Limb (tissue), 2 donors: Measurements from ENCODE around the gene PPP1R12B.
A peak's percentile ranks its signal among the peaks of the same experiment; 100 is the strongest.
"Not testable (repeated sequence)": the region's sequence is repeated elsewhere in the genome, so short reads cannot be mapped to it uniquely, and the experiment has no call there.

ENCODE experiments used
- DNase-seq, 2 donors: peaks; one replicate each; pipeline ENCODE4 v3.0.0-alpha.2; 2016; ENCODE audit errors: extremely low spot score in 2 of 2

PPP1R12B gene

DNA sequence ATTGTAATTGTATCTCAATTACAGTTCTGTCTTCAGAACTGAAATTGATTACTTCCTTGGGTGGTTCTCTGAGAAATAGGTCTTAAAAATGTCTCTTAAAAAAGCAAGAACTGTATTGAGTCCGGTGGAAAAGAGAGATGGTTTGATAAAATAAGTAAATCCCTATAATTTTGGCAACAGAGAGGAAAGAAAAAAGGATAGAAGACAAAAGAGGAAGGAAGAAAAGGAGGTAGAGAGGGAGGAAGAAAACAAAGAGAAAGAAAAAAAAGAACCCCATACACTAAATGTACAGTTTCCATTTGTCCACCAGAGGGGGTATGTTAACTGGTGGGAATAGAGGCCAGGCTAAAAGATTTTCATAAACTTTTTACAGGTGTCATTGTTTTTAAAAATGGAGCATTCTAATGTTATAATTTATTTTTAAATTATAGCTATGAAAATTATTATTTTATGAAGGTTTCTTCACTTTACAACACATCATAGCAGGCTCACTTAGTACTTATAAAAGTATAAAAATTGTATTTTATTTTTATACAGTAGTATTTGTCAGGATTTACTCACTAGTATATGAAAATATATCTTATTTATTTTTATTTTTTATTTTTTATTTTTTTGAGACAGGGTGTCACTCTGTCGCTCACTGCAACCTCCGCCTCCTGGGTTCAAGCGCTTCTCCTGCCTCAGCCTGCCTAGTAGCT is 4.7 kb upstream of the PPP1R12B start:
- DNase-seq = peak in 1 of 2 donors; percentile 52

DNA sequence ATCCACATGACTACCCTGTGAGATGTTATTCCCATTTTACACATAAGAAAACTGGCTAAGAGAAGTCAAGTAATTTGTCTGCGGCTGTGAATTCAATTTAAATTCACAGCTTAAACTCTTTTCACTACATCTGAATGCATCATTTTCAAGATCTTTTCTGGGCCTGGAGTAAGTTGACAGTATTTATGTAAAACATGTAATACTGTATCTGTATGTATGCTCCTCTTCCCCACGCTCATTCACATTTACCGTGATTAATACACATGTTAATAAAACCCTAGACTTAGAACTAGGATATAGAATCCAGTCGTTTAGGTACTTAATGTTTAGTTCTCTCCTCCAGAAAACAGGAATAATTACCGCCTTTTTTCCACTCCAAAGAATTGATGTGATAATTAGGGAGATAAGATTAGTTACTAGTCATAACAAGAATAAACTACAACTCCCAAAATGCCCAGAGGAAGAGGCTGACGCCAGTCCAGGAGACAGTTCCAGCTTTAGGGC is 442 bp upstream of the PPP1R12B start:
- no peak for DNase-seq

DNA sequence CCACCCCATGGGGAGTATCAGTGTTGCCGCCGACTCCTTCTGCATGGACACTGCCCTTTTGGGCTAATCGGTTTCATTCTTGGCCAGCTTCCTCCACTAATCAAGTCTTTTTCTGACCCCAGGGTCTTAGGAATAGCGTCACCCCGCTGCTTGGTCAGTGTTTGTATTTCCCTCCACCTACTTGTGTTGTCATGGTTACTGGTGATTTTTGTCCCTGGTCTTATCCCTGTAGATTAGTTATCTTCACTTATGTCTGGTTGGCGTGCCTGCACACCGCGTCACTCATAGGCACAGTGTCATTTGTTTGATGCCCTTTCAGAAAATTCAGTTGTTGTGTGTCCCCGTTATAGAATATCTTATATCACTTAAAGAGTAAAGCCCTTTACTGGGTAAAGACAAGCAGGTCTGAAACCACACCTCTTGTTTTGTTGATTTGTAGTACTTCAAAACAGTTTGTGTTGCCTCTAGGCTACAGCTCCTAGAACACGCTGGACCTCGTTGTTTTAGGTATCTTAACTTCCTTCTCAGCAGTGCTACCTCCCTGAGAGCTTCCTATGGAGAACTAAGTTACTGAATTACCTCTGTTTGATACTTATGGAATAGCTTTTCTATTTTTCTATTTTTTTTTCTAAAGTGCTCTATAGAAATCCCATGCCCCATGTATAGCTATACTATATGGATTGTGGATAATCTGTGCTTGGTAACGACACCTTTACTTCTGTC is 868 bp downstream of the PPP1R12B start:
- peak in 1 of 2 donors; percentile 36 for DNase-seq

DNA sequence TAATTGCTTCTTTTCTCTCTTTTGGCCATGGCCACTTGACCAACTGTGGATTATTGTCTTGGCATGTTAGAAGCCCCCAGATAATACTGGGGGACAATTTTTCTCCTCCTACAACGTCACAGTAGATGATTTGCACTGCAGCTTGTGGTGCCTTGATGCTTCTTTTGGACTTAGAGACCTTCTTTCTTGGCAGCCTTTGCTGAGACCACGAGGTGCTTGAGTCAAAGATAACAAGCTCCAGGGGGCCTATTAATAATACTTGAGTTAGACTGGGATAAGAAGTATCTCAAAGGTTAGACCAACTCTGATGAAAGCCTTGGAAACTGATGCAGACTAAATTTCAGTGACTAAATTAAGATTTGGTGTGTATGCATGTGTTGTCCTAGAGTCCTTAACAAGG is 3.2 kb downstream of the PPP1R12B start:
- no peak for DNase-seq

DNA sequence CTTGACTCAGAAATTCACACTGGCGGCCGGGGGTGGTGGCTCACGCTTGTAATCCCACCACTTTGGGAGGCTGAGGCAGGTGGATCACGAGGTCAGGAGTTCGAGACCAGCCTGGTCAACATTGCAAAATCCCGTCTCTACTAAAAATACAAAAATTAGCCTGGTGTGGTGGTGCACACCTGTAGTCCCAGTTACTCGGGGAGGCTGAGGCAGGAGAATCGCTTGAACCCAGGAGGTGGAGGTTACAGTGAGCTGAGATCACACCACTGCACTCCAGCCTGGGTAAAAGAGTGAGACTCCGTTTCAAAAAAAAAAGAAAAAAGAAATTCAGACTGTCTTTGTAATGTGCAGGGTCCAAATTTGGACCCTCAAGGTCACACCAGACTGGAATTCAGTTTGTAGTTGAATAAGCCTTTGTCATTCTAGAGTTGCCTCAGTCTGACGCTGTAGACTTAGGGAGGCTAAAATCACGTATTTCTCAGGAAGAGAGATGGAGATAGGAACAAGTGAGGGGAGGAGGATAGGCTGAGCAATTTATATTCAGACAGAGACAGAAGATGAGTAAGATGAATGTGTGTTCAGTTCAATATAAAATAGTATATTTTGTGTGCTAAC is 4.2 kb downstream of the PPP1R12B start:
- DNase-seq = not testable (repeated sequence)

DNA sequence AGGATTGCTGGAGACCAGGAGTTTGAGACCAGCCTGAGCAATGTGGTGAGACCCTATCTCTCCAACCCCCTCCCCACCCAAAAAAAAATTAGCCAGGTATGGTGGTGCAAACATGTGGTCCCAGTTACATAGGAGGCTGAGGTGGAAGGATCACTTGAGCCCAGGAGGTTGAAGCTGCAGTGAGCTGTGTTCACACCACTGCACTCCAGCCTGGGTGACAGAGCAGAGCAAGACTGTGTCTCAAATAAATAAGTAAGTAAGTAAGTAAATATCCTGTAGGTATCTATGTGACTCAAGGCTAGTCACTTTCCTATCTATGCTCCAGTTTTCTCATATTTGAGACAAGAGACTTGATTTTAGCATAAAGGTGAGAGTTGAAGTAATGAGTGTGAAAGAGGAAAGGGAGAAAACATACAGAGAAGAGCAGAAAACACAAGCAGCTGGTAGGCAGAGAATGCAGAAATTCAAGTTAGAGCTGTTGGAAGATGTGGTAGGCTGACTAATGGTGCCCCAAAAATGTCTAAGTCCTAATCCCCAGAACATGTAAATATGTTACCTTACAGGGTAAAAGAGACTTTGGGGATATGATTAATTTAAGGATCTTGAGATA is 7.5 kb downstream of the PPP1R12B start:
- no peak for DNase-seq

DNA sequence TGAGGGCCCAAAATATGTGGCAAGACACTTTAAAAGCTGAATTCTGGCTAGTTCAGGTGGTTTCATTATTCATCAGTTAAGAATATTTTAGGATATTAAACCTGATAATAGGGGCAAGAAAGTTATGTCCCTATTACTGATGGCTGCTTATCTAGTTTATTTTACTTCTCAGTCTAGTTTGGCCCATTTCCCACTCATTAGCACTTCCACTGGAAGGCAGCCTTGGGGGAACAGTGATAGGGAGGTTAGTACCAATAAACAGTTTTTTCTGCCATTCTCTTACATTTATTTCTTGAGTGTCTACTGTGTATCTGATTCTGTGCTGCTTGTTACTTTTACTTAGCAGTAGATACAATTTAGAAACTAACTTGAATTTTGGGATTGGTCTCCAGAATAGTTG is 9.0 kb downstream of the PPP1R12B start:
- DNase-seq = no peak

DNA sequence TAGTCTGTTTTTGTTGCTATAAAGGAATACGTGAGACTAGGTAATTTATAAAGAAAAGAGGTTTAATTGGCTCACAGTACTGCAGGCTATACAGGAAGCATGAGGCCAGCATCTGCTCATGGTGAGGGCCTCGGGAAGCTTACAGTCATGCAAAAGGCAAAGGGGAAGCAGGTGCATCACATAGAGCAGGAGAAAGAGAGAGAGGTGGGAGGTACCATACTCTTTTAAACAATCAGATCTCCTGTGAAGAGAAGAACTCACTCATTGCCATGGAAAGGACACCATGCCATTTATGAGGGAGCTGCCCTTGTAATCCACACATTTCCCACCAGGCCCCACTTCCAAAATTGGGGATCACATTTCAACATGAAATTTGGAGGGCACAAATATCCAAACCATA is 12.7 kb downstream of the PPP1R12B start:
- DNase-seq = no peak

DNA sequence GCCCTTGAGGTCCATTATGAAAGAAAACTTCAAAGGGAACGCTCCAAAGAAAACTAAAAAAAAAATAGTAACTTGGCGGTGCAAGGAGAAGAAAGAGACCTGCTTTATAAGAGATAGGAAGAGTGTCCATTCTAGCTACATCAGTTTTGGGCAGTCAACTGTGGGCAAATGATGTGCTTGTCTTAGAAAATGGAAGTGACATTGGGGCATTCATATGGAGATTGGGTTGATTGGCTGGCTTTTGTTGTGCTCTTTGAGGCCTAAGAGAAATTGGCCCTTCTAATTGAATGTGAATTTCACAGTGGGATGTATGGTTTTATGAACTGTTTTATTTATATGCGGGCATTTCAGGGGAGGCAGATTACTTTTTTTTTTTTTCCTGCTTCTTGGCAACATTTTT is 13.2 kb downstream of the PPP1R12B start:
- no peak for DNase-seq

DNA sequence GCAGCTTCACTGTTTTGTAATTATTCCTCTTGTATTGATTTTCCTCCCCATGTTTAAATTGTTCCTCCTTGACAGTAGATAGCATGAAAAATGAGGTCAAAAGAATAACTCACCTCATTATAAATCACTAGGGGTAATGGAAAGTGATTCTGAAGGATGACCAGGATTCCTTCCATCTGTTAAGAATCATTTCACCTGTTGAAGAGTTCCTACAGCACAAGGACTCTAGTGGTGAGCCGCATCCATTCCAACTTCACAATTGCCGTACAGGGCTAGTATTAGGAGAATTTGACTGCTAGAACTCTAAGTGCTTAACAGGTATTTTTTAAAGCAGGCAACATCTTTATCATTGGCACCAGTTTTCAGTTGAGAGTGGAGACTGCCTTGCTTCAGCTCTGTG is 13.7 kb downstream of the PPP1R12B start:
- no peak for DNase-seq

DNA sequence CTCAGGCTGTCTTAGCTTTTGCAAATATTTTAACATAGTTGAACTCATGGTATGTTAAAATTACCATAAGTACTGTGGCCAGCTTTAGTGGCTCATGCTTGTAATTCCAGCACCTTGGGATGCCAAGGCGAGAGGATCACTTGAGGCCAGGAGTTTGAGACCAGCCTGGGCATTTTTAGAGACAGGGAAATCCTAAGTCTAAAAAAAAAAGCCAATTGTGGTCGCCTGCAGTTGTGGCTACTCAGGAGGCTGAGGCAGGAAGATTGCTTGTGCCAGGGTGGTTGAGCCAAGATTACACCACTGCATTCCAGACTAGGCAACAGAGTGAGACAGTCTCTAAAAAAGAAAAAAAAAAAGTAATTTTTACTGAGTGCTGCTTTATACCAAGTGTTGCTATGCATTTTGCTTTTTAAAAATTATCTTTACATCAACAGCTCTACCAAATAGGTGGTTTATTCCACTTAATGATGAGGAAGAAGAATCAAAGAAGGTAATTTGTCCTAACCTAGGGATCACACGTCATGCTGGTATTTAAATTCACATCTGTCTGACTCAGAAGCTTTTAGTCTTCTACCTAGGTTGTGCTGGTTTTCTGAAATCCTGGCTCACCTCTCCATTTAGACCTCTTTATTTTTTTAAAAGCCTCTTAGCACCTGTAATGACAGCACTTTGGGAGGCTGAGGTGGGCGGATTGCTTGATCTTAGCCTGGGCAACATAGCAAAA is 16.8 kb downstream of the PPP1R12B start:
- no peak for DNase-seq

DNA sequence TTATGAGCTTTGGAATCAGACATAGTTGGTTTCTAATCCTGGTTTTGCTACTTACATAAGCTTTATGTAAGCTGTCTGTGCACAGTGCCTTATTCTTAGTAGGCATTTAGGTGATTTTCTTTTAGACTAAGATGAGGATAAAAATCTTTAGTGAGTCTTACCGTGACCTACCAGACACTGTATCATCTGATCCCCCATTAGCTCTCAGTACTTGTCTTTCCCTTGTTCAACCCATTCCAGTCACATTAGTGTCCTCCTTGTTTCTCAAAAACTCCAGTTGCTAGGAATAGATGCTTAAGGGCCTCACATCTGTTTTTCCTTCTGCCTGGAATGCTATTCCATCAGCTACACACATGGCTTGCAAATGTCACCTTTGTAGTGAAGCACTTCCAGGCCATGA is 18.8 kb downstream of the PPP1R12B start:
- no peak for DNase-seq

DNA sequence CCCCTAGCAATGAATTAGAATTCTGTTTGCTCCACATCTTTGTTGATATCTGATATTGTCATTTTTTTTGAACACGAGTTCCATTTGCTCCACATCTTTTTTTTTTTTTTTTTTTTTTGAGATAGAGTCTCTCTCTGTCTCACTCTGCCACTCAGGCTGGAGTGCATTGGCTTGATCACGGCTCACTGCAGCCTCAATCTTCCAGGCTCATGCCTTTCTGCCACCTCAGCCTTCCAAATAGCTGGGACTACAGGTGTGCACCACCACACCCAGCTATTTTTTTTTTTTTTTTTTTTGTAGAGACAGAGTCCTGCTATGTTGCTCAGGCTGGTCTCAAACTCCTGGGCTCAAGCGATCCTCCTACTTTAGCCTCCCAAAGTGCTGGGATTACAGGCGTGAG is 22.4 kb downstream of the PPP1R12B start:
- DNase-seq = not testable (repeated sequence)

DNA sequence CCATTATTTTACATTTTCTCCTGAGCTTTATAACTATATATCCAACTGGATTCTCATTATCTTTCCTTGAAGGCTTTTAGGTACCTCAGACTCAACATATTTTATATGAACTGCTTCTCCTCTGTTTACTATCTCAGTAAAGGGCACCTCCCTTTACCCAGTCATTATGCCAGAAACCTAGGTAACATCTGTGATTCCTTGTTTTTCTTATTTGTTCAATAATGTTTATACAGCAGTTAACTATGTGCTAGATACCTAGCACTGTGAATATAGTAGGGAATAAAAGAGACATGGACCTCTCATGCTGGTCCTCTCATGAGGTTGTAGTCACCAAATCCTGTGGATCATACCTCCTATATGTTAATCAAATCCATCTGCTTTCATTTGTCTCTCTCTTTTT is 25.6 kb downstream of the PPP1R12B start:
- DNase-seq = no peak

DNA sequence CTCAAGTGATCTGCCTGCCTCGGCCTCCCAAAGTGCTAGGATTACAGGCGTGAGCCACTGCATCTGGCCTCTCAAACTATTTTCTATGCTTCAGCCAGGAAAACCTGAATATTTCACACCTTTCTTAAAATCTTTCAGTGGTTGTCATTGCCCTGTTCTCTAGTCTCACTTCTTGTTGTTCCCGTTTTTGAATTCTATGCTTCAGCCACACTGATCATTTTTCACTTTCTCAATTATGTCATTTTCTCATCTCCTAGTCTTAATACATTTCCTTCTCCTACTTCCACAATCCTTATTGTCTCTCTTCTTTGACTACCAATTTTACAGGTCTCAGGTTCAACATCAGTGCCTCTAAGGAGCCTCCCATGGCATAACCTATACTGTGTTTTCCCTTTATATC is 26.7 kb downstream of the PPP1R12B start:
- not testable (repeated sequence) for DNase-seq

DNA sequence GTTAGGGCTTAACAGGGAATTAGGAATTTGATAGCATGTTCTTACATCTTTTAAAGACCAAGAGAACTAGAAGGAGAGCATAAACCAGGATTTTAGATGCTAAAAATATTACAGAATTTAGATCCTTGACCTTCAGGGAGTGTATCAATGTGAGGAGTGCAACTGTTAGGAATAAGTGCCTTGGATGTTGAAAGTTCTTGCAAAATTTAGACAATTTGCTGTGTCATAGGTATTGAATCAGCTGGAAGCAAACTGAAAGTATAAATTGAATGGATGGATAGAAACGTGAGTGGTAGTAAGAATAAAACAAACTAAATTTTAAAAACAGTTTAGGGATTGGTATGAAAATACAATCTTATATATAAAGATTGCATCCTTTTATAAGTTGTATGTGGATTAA is 27.7 kb downstream of the PPP1R12B start:
- DNase-seq = no peak

DNA sequence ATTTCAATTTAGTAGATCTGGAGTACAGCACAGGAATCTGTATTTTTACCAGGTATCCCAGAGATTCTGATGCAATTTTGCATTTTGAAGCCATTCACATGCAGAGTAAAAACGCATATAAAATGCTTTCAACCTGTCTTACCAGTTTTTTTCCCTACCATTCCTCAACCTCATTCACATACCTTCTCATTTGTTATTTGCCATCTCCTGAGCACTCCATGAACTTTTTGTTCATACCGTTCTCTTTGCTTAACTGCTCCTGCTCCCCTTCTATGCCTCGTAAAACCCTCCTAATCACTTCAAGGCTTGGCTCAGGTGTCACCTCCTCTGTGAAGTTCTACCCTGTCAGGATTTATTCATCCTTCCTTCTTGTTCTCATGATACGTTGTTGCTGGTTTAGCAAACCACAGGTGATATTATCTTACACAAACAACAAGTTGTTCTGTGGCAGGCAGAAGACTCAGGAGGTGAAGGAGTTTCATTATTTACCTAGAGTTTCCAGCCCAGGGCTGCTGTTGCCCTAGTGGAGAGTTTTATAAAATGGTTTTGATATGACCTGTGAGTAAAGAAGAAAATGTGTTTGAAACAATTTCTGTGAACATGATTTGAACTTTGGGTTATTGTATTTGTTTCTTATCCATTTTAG is 31.5 kb downstream of the PPP1R12B start:
- DNase-seq = not testable (repeated sequence)

DNA sequence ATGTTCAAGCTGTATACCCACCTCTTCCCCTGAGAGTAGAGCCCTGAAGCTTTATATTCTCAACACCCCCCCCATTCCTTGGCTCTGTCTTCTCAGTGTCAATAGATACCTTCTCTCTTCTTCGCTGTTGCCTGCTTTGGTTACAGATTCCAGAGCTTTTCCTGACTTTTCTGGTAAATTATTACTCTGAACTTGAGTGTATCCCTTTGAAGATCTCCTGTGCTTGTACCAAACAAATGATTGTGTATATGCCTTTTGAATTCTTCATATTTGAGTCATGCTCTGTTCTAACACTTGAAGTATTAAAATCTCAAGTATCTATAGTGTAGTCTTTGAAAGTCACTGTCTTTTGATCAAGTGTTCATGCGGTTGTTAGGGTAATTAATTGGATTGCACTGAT is 32.0 kb downstream of the PPP1R12B start:
- DNase-seq = not testable (repeated sequence)

DNA sequence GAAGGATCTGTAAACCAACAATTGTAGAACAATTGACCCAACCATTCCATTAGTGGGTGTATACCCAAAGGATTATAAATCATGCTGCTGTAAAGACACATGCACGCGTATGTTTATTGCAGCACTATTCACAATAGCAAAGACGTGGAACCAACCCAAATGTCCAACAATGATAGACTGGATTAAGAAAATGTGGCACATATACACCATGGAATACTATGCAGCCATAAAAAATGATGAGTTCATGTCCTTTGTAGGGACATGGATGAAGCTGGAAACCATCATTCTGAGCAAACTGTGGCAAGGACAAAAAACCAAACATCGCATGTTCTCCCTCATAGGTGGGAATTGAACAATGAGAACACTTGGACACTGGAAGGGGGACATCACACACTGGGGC is 33.4 kb downstream of the PPP1R12B start:
- not testable (repeated sequence) for DNase-seq

DNA sequence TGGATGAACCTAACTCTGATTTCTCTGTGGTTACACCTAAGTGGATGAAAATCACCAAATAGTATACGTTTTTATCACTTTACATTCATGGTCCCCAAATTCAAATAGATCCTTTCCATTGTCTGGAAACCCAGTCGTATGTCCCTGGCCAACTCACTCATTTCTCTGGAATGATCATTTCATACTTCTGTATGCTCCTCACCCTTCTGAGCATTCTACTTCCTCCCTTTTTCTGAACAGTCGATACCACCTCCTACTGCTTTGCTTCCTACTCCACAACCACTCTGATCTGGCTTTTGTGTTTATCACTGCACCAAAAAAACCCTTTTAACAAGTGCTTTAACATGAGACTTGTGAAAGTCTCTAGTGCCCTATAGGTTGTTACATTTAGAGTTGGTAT is 47.3 kb downstream of the PPP1R12B start:
- not testable (repeated sequence) for DNase-seq

DNA sequence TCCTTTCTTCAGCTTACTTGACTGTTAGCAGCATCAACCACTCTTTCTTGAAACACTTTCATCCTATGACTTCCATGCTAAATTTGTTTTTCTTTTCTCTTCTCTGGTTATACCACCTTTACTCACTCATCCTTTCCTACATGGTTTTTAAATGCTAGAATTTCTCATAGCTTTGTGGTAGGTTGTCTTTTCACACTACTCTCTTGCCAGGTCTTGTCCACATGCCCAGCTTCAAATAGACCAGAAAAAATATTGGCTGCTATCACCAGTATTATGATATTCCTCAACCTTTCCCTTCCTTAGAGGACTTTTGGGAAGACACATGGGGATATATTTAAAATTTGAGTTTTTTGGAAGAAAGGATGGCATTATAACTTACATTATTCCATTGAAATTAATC is 48.8 kb downstream of the PPP1R12B start:
- no peak for DNase-seq
